Activated naive CD4-positive, alpha-beta T cell treated with anti-CD3 and anti-CD28 coated beads, Interleukin-2, amount 50 U/mL, for 72 hours (primary cell): Measurements from ENCODE around the gene FAM72D. TPM values are rescaled to one million over a fixed set of nuclear protein-coding genes. Genes with fewer than 3 reads are reported as not detected.
"Not testable (repeated sequence)": the region's sequence is repeated elsewhere in the genome, so short reads cannot be mapped to it uniquely, and the experiment has no call there.

Experiments used
- ATAC-seq, 2 donors: fragments of 150-1000 bp; cut with Tn5 transposase; 2 replicates each; pipeline ENCODE4 v1.10.0; 2021; ENCODE audit warnings: mild to moderate bottlenecking in 2 of 2, moderate library complexity in 2 of 2
- DNase-seq, 2 donors: peaks; one replicate each; pipeline ENCODE4 v3.0.0; 2021 to 2022; ENCODE audit warnings: low spot score in 2 of 2
- H3K27ac Mint-ChIP-seq, 2 donors: one replicate each; pipeline ENCODE4 v1.8.0; 2022; ENCODE audit warnings: mild to moderate bottlenecking in 2 of 2, mixed read lengths in 2 of 2
- H3K36me3 Mint-ChIP-seq, 2 donors: one replicate each; pipeline ENCODE4 v1.8.0; 2022; ENCODE audit warnings: mixed read lengths in 2 of 2
- H3K9me3 Mint-ChIP-seq, 2 donors: one replicate each; pipeline ENCODE4 v1.8.0; 2022; ENCODE audit warnings: mixed read lengths in 2 of 2
- total RNA-seq, 2 donors: library from RNA; stranded (reverse); gene quantifications; one replicate each; pipeline ENCODE4 v1.2.3, GENCODE V29; 2022

FAM72D gene
- total RNA-seq, 2 donors from 2014 or later = 18.1 to 32.4 TPM

DNA sequence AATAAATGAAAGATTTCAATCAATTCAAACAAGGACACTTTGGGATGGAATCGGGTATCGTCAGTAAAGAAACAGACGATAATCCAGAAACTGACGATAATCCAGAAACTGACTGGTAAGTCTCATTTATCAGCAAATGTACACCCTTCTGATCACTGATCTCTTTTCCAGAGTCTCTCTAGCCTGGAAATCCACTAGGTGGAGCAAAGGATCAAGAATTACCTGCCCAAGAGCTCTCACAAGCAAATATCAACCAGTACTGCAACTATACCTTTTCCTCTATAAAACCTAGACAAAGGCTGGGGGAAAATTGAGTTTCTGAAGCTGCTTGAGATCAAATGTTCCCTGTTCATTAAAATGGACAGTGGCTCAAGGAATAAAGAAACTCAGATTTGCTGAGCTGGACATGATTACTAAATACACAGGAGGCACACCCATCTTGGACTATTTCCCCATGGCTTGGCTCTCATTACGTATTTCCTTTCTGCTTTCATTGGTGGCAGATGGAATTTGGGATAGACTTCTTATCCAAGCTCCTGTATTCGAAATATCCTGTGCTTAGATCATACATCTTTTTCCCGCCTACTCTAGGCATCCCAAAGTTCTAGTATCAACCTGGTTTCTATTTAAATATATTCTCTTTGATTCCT is 28.3 kb downstream of the FAM72D start:
- not testable (repeated sequence) for H3K9me3 Mint-ChIP-seq, H3K27ac Mint-ChIP-seq, DNase-seq, ATAC-seq, H3K36me3 Mint-ChIP-seq

DNA sequence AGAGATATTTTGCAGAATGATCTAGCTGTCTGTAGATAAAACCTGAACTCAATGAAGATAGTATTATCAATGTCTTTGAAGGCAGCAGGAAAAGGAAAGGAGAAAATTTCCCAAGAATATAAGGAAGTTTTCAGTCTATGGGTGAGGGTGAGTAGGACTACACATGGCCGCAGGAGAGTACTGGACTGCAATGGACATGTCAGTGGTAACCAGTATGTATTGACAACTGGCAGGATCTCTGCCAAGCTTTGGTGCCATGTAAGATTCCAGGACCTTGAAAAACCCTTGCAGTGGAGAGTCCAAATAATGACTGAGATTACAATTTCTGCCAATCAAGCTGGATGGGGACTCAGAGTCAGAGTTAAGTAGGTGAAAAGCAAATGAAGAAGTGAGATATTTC is 29.3 kb downstream of the FAM72D start:
- H3K27ac Mint-ChIP-seq, ATAC-seq, H3K9me3 Mint-ChIP-seq, H3K36me3 Mint-ChIP-seq, DNase-seq: not testable (repeated sequence)

DNA sequence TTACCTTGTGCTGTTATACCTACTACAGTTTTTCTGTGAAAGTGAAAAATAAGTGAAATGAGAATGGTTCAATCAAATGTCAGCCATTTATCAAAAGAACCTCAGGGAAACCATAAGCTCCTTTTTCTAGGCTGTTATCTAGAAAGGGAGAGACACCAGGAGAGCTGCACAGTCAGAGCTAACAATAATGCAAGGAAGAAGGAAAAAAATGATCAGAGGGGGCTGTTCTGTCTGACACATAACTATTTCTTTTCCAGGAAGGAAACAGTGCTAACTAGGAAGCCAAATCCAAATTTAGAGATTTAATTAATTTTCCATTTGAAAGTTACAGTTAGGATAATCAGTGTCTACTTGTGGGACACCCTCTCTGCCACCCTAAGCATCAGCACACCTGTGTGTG is 31.4 kb downstream of the FAM72D start:
- H3K9me3 Mint-ChIP-seq, ATAC-seq: not testable (repeated sequence)

DNA sequence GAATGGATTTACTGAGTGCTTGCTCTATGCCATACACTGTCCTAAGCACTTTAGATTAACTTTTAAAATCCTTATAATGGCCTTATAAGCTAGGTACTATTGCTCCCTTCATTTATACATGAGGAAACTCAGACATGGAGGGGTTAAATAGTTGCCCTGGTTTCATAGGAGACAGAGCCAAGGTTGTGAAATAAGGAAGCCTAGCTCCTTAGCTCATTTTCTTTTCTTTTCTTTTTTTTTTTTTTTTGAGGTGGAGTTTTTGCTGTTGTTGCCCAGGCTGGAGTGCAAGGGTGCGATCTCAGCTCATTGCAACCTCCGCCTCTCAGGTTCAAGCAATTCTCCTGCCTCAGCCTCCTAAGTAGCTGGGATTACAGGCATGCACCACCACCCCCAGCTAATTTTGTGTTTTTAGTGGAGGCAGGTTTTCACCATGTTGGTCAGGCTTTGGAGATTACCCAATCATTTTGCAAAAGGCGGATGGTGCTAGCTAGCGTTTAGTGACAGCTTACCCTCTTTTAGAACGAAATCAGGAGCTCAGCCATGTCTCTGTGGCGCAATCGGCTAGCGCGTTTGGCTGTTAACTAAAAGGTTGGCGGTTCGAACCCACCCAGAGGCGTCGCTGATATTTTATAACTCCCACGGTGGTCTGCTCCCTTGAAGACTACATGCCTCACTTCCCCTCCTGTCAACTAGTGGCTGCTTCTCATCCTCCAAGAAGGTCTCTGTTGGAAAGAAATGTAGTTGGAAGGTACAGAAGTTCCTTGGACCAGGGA is 33.1 kb downstream of the FAM72D start:
- not testable (repeated sequence) for H3K9me3 Mint-ChIP-seq, H3K27ac Mint-ChIP-seq, DNase-seq, H3K36me3 Mint-ChIP-seq
- peak in 1 of 2 donors; percentile 47 for ATAC-seq

More for the DNA sequence above, 31.4 kb downstream of the FAM72D start:
- H3K27ac Mint-ChIP-seq, DNase-seq, H3K36me3 Mint-ChIP-seq: not testable (repeated sequence)

DNA sequence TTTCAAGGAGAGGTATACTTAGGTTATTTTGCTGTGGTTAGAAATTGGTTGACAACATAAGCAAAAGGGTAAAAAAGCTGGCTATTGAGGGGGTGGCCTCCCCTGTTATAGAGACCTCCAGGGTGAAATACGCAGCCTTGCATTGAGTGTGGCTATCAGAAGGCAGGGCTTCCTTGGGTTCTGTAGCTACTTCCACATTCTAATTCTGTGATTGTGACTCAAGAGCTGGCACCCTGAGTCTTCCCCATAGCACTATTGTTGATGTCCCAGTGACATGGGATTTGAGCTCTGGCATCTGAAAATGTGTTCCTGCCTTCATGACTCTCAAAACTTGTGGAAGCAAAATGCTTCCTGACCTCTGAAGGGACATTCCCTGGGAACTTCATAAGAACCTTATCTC is 38.7 kb downstream of the FAM72D start:
- not testable (repeated sequence) for H3K9me3 Mint-ChIP-seq, DNase-seq, H3K36me3 Mint-ChIP-seq, ATAC-seq, H3K27ac Mint-ChIP-seq

DNA sequence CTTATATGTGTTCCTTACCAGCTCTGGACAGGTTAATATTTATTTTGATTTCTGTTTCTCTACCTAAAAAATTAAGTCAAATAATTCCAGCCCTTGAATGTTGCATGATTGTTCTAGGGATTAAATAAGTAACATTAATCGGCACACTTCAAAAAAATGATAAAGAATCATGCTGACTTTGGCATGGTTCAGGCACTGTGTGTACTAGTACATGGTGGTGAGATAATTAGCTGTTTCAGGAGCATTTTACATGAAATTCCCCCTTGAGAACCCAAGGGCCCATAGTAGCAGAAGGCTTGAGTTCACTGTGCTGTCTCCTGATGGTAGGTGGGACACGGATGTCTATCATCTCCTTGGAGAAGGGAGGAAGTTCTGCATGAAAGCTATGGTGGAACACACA is 44.8 kb downstream of the FAM72D start:
- H3K36me3 Mint-ChIP-seq, H3K9me3 Mint-ChIP-seq, DNase-seq, ATAC-seq, H3K27ac Mint-ChIP-seq: not testable (repeated sequence)

DNA sequence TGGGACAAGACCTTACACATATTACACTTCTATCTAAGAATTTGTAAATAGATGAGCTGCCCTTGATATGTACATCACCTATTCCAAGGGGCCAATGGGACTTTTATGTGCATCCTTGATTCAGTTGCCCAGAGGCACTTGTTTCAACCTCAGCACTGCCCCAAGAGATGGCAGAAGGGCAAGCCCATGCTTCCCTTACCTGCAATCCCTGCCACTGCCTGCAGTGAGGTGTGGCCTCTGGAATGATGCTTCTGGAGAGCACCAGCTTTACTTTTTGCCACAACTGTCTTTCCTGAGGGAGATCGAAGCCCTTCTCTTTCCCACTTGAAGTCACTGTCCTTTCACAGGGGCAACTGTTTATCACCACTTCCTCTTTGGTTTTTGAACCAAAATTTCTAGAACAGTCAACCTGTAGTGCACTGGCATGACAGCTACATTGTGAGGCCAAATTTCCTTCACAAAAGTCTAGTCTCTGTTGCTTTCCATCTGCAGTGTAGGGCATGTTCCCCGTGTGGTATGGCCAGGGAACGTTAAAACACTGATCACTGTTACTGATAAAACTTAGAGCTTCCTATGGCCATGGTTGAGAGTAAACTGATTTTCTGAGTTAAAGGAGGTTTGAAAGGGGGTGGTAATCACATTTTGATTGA is 48.6 kb downstream of the FAM72D start:
- DNase-seq, H3K27ac Mint-ChIP-seq, ATAC-seq, H3K36me3 Mint-ChIP-seq, H3K9me3 Mint-ChIP-seq: not testable (repeated sequence)

DNA sequence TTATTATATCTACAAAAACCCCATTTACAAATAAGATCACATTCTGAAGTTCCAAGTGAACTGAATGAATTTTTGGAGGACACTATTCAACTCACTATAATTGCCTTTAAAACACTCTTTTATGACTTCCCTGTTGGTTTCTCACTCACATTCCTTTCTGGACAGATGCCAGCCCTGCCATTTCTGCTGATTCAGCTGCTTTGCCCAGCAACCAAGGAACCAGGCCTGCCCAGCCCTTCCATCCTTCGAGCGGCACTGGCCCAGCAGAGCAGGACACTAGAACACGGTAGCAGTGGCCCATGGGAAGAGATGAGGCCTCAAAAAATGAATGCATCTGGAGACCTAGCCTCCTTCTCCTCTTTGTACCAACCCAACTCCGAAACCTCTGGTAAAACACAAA is 50.5 kb downstream of the FAM72D start:
- DNase-seq, ATAC-seq: not testable (repeated sequence)

DNA sequence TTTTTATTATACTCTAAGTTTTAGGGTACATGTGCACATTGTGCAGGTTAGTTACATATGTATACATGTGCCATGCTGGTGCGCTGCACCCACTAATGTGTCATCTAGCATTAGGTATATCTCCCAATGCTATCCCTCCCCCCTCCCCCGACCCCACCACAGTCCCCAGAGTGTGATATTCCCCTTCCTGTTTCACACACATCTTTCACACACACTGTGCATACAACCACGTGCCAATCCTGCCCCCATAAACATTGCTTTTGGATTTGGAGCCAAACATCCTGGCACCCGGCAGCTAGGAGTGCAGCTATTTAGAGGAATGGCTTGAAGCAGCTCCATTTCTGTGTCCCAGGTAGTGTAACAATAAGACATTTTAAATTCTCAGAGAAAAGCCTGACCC is 51.4 kb downstream of the FAM72D start:
- DNase-seq, ATAC-seq, H3K9me3 Mint-ChIP-seq, H3K27ac Mint-ChIP-seq, H3K36me3 Mint-ChIP-seq: not testable (repeated sequence)

More for the DNA sequence above, 50.5 kb downstream of the FAM72D start:
- H3K27ac Mint-ChIP-seq, H3K9me3 Mint-ChIP-seq, H3K36me3 Mint-ChIP-seq: not testable (repeated sequence)

DNA sequence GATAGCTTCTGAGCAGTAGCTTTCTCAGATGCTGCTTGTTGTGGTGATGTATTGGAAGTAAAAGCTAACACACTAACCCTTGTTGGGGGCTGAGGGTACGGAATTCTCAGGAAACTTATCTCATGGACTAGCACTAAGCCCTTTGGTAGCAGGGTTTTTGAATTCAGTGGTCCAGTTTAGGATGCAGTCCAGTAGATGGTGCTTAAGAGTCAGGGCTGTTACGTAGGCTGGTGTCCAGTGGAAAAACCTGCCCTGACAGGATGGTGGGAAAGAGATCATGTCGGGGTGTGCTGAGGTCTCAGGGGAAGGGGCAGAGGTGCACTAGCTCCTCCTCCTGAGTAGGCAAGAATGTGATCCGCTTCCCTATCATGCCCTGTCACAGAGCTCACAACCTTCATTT is 59.6 kb downstream of the FAM72D start:
- not testable (repeated sequence) for H3K36me3 Mint-ChIP-seq, H3K27ac Mint-ChIP-seq, DNase-seq, H3K9me3 Mint-ChIP-seq
- ATAC-seq = peak in 1 of 2 donors; percentile 16

DNA sequence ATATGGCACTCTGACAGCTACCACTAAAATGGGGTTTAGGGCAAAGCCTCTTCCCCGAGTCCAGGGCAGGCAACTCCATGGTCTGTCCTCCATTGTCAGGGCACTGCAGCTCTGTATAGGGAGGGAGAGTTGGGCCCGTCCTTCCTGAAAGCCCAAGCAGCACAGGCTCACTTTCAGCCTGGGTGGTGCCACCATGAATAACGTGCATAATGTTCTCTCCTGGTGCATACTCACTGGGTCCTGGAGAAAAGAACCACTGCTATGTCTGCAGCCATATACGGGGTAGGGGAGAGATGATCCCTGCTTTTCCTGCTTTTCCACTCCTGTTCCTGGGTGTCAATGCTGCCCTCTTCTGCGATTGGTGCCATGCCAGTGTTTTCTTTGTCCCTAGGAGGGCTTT is 60.1 kb downstream of the FAM72D start:
- not testable (repeated sequence) for H3K36me3 Mint-ChIP-seq, H3K27ac Mint-ChIP-seq, ATAC-seq, H3K9me3 Mint-ChIP-seq, DNase-seq

DNA sequence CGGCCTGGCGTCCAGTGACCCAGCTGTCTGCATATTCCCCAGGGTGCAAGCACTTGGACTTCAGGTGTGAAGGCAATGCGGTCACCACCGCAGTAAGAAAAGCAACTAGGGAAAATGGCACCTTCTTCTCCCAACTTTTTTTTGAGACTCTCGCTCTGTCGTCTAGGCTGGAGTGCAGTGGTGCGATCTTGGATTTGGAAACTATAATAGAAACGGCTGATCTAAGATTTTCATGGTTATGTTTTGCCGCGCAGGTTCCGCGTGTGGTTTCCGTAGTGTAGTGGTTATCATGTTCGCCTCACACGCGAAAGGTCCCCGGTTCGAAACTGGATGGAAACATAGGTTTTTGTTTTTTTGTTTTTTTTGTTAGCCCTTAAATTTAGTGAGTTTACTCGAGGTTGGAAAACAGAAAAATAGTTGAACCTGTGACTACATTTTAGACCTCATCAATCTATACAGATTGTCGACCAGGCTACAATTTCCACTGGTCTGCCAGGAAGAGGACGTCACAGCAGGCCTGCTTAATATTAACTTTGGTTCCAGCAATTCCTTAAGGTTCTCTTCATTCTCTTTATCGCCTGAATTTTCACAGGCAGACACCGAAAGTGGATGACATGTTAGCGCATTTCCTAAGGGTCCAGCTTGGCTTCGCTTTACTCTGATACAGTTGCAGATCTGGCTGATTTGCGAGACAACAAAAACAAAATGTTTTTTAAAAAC is 61.3 kb downstream of the FAM72D start:
- ATAC-seq = peak; percentile 16 to 31
- H3K27ac Mint-ChIP-seq = peak overlapping the region; percentile 87 to 99
- H3K36me3 Mint-ChIP-seq, H3K9me3 Mint-ChIP-seq: not testable (repeated sequence)
- DNase-seq = peak in 1 of 2 donors; percentile 50

DNA sequence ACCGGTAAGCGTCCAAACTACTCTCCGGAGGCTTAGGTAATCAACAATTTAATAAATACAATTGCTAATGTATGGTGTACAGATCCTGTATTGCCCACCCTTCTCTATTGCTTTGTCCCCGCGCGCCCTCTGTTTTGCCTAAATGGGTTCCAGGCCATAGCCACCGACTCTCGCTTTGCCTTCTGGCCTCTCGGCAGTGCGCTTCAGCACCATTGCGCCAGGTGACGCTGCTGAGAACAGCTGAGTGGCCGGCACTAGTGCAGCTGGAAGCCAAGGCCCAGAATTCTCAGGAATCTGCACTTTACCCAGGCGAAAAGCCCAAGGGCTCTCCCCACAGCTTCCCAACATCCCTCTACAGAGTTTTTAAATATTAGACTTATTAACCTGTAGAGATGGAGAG is 61.9 kb downstream of the FAM72D start:
- H3K36me3 Mint-ChIP-seq, ATAC-seq, H3K27ac Mint-ChIP-seq, H3K9me3 Mint-ChIP-seq, DNase-seq: not testable (repeated sequence)

DNA sequence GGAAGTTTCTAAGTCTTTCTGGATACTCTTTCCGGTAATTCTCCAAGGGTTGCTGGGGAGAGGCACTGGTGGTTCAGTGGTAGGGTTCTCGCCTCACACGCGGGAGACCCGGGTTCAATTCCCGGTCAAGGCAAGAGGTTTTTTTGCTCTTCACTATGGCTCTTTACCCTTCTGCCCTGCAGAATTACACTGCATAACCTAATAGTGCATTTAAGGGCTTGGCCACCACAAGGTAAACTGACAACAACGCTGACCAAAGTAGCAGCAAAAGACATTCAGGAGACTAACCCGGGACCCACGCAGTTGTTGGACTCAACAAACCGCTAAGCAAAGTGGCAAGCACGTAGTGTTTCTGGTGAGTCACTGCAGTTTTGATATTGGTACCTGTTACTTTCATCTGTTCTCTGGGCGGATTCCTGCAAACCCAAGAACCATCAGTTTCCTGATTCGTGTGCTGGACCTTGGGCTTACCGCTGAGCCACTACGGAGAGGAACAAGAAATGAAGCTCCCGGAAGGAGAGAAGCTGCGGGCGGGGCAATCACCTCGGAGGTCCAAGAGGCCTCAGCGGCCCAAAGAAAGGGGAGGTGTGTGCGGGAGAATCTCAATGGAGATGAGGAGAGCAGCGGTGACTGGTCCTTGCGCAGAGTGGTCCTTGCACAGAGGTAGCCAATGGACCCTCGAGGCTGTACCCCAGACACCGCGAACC is 65.4 kb downstream of the FAM72D start:
- DNase-seq = peak in 1 of 2 donors; percentile 20
- ATAC-seq = peak; percentile 84 to 85
- not testable (repeated sequence) for H3K9me3 Mint-ChIP-seq, H3K36me3 Mint-ChIP-seq, H3K27ac Mint-ChIP-seq
